ENCODE data around the gene AXIN2.

Gene AXIN2

DNA sequence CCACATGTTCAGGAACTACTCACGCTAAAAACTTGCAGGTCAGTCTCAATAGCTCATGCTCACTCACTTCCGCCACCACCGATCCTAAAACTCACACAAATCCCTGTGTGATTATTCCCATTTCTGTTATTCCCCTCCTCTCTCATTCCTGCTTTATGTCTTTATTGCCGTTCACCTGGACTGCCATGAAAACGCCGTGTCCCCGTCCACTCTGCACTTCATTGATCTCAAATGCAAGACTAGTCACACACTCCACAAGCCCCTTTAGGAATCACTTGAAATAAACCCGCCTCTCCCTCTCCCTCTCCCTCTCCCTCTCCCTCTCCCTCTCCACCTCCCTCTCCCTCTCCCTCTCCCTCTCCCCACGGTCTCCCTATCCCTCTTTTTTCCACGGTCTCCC is 78.0 kb downstream of the AXIN2 start:
- no peak for DNase-seq

DNA sequence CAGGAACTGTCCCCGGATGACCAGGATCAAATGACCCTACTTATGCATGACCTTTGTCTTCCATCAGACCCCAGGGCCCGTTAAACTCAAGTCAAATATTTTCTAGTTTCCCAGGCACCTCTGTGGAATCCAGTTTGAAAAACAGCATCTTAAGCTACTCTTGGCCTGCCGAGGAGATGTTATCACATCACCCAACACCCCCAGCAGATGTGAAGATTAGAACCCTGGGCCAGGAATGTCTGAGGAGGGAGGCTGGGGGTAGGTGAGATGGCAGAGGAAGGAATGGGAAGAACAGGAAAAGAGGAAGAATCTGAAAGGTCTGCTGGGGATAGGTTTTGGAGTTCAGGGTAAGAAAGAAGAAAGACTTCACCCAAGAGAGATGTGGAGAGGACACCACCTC is 79.2 kb downstream of the AXIN2 start:
- DNase-seq: no peak

DNA sequence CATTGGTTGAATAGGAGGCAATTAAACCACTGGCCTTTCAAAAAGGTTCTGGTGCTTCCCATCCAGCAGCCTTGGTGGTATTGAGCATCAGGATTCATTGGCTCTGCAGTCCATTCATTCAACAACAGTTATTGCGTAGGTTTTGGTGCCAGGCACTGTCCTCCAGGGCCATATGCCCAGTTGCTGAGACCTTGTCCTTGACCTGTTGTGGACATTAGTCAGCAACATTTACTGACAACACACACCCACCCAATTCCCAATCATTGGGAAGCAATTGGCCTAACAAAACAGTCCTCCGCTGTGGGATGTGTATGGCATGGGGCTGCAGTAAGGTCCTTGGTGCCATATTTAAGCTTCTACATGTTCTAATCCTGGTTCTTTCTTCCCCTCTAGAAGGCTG is 82.2 kb downstream of the AXIN2 start:
- no peak for DNase-seq
